GM12872 (cell line): Measurements from ENCODE around the gene TANC2.

Experiments
- CTCF ChIP-seq: IDR thresholded peaks from 3 replicates; pipeline ENCODE4 v1.5.1; 2011; ENCODE audit warnings: low read depth, mild to moderate bottlenecking, low read length, moderate library complexity; ENCODE audit not compliant: insufficient read depth

The TANC2 gene

DNA sequence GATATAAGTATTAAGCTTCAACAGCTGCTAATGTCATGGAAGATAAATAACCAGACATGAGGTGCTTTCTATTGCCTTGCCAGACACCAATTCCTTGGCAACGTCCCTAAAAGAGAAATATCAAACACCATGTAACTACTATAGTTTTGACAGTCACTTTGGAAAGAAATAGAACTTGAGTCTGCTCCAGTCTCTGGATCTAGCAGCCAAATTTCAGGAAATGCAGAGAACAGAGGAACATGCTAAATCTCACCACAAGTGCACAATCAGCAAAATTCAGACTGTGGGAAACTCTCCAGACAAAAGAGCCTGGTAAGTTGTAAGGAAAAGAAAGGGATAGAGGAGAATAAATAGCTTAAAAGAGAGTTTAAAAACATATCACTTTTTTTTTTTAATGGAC lies 28.4 kb upstream of the TANC2 start:
- TF ChIP-seq CTCF, result no peak

DNA sequence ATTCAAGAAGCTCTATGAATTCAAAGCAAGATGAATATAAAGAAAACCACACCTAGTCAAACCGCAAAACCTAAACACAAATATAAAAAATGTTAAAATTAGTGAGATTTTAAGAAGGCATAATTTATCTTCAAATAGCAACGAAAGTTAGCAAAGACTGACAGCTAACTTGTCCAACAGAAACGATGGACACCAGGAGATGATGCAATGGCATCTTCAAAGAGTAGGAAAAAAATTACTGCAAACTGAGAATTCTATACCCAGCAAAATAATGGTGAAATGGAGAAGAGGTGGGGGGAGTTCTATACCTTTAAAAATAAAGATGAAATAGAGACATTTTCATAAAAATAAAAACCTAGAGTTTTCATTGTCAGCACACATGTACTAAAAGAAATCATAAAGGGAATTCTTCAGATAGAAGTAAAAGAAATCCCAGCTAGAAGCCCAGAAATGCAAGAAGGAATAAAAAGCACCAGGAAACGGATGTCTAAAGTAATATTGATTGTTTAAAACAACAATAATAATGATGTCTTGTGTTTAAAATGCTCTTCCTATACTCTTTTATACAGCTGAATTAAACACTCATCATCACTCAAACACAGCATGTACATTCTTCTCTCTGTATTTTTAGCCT lies 24.6 kb upstream of the TANC2 start:
- TF ChIP-seq CTCF, result no peak

DNA sequence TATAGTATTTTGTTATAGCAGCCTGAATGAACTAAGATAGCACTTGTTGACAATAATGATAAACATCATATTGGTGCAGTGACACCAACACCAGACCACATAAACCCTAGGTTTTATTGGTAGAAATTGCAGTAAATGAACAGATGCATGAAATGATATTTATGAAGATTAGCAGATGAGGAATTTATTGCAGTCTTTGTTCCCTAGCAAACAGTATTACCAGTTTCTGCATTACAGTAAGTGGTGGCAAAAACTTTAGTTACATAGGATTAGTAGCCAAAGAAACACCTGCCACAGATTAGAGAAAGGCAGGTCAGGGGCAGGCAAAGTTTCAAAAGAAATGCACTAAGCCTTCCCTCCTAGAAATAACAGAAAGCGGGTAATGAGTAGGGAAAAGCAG lies 17.7 kb upstream of the TANC2 start:
- TF ChIP-seq CTCF, result no peak

DNA sequence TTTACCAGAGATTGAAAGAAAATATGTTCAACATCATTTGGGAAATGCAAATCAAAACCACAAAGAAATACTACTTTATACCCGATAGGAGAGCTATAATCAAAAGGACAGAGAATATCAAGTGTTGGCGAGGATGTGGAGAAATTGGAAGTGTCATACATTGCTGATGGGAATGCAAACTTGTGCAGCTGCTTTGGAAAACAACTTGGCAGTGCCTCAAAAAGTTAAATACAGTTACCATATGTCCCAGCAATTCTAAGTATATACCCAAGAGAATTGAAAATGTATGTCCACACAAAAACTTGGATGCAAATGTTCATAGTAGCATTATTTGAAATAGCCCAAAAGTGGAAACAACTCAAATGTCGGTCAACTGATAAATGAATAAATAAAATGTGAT lies 17.0 kb upstream of the TANC2 start:
- no peak for TF ChIP-seq CTCF

- no peak for TF ChIP-seq CTCF
Observed at GRCh38 chr17:62950067-62950466, 16.0 kb upstream of the TANC2 start.

DNA sequence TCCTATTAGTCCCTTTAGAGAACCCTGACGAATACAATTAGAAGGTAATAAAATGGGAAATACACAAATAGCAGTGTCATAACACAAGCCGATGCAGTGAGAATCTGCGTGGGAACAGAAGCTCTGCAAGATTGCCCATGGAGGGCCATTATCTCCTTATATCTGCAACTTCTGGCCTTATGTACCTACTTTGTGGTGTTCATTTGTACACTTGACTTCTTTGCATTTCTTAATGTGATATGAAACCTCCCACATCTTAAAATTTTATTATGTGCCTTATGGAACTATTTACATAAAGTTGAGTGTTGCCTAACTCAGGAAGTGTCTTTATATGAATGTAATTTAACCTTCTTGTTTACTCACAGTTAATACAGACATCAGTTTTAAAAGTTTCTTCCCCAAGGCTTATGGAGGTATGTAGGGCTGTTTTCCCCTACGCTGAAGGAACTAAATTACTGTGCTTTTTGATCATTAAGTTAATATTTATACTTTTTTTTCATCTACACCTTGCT lies 10.1 kb upstream of the TANC2 start:
- no peak for TF ChIP-seq CTCF

GRCh38 chr17:62963296-62963695 lies 2.7 kb upstream of the TANC2 start:
- TF ChIP-seq CTCF, result no peak

DNA sequence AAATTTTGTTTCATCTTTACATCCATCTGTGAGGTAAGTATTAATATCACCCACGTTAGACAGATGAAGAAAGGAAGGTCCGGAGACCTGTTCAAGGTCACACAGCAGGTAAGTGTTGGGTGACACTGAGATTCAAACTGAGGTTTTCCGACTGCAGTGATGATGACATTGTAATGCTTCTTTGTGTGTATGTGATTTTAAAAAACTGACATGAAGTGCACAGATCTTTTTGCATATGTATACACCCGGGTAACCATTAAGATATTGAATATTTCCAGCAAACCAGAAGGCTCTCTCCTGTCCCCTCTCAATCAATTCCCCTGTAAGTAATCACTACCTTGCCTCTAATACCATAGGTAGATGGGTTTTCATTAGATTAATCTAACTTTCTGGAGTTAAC lies 1.5 kb upstream of the TANC2 start:
- TF ChIP-seq CTCF, result no peak
